ENCODE results near the gene DAD1. TPM values are rescaled to one million over a fixed set of nuclear protein-coding genes. Genes with fewer than 3 reads are reported as not detected.

The DAD1 gene
- total and polyA plus RNA-seq, 8 donors = 192 to 251 (median 201) TPM

GRCh38 chr14:22533057-22533704 is 55.8 kb downstream of the DAD1 start:
- intact Hi-C loops (cut with DNase I) = no loop called here
- no peak for ATAC-seq

GRCh38 chr14:22532345-22533056 is 56.5 kb downstream of the DAD1 start:
- no peaks in the 10 kb centered on the region for H3K9me3 ChIP-seq
- H3K36me3 ChIP-seq = no peaks in the 10 kb centered on the region
- peaks cover 13 to 14% of the 10 kb centered on the region in 2 donors for H3K4me1 ChIP-seq
- no peak overlapping the region for H3K4me3 ChIP-seq
- ATAC-seq (no peak), DNase-seq (no peak)
- no peak for TF ChIP-seq CTCF (IDR thresholded peaks at IDR 0.05)
- no peaks in the 10 kb centered on the region for H3K27me3 ChIP-seq
- intact Hi-C loops (cut with DNase I) = no loop called here
- no peak overlapping the region for H3K27ac ChIP-seq

More at GRCh38 chr14:22533057-22533704, 55.8 kb downstream of the DAD1 start:
- Histone ChIP-seq H3K9me3 (no peaks in the 10 kb centered on the region), H3K27ac (no peak overlapping the region), H3K27me3 (no peaks in the 10 kb centered on the region), H3K4me3 (no peak overlapping the region), H3K36me3 (no peaks in the 10 kb centered on the region), H3K4me1 (peaks cover 13 to 17% of the 10 kb centered on the region in 2 donors)
- DNase-seq = no peak
- TF ChIP-seq CTCF (IDR thresholded peaks at IDR 0.05) = no peak

GRCh38 chr14:22531451-22532344 is 57.3 kb downstream of the DAD1 start:
- TF ChIP-seq CTCF (IDR thresholded peaks at IDR 0.05) = no peak
- no peak overlapping the region for H3K27ac ChIP-seq
- no peak for ATAC-seq

GRCh38 chr14:22530127-22530526 is 58.9 kb downstream of the DAD1 start:
- no peaks in the 10 kb centered on the region for H3K9me3 ChIP-seq
- H3K4me1 ChIP-seq = peaks cover 4% of the 10 kb centered on the region in 2 donors
- H3K36me3 ChIP-seq = no peaks in the 10 kb centered on the region
- H3K27ac ChIP-seq = no peak overlapping the region
- intact Hi-C loops (cut with DNase I) = no loop called here
- H3K4me3 ChIP-seq = no peak overlapping the region
- no peaks in the 10 kb centered on the region for H3K27me3 ChIP-seq
- no peak for TF ChIP-seq CTCF (IDR thresholded peaks at IDR 0.05)
- no peak for DNase-seq
- no peak for ATAC-seq

More at GRCh38 chr14:22531451-22532344, 57.3 kb downstream of the DAD1 start:
- intact Hi-C loops (cut with DNase I) = no loop called here
- no peak for DNase-seq
- H3K36me3 ChIP-seq = no peaks in the 10 kb centered on the region
- H3K4me1 ChIP-seq = peaks cover 6 to 9% of the 10 kb centered on the region in 2 donors
- no peaks in the 10 kb centered on the region for H3K9me3 ChIP-seq
- no peaks in the 10 kb centered on the region for H3K27me3 ChIP-seq
- H3K4me3 ChIP-seq = no peak overlapping the region

GRCh38 chr14:22526744-22527143 is 62.3 kb downstream of the DAD1 start:
- no peak for ATAC-seq
- intact Hi-C loops (cut with DNase I) = no loop called here
- H3K36me3 ChIP-seq = no peaks in the 10 kb centered on the region

More at GRCh38 chr14:22526744-22527143, 62.3 kb downstream of the DAD1 start:
- no peak for TF ChIP-seq CTCF (IDR thresholded peaks at IDR 0.05)
- H3K27me3 ChIP-seq = no peaks in the 10 kb centered on the region
- H3K27ac ChIP-seq = no peak overlapping the region
- no peak for DNase-seq
- H3K4me1 ChIP-seq = no peaks in the 10 kb centered on the region
- no peak overlapping the region for H3K4me3 ChIP-seq
- H3K9me3 ChIP-seq = no peaks in the 10 kb centered on the region
